HepG2 (cell line): ENCODE results near the gene SYT7. TPM values are rescaled to one million over a fixed set of nuclear protein-coding genes. Genes with fewer than 3 reads are reported as not detected.

Experiments used
- DMTF1 ChIP-seq: sonication (generic); formaldehyde crosslinking; IDR thresholded peaks from 2 replicates; pipeline ENCODE4 v1.4.0; 2020; ENCODE audit warnings: mild to moderate bottlenecking, missing genetic modification reagents
- HCFC1 ChIP-seq: fragments of 150-350 bp; IDR thresholded peaks from 2 replicates; pipeline ENCODE4 v1.6.1; 2014; ENCODE audit warnings: low read depth, low read length
- JUN ChIP-seq: sonication (generic); formaldehyde crosslinking; IDR thresholded peaks from 2 replicates; pipeline ENCODE4 v1.4.0; 2020; ENCODE audit warnings: mild to moderate bottlenecking, missing genetic modification reagents
- LRRFIP1 ChIP-seq: sonication (generic); formaldehyde crosslinking; conservative IDR thresholded peaks from 2 replicates; pipeline ENCODE4 v1.4.0; 2020; ENCODE audit warnings: missing genetic modification reagents
- MAFF ChIP-seq: IDR thresholded peaks from 2 replicates; pipeline ENCODE4 v1.6.1; 2011; ENCODE audit warnings: low read depth, low read length, improper control_type of control experiment
- MNT ChIP-seq: fragments of 450-650 bp; IDR thresholded peaks from 2 replicates; pipeline ENCODE4 v1.6.1; 2016
- MXI1 ChIP-seq: IDR thresholded peaks from 3 replicates; pipeline ENCODE4 v1.6.1; 2012; ENCODE audit warnings: low read depth, low read length, inconsistent platforms, borderline replicate concordance
- PITX1 ChIP-seq: sonication (generic); formaldehyde crosslinking; IDR thresholded peaks from 2 replicates; pipeline ENCODE4 v1.5.1; 2020; ENCODE audit warnings: mild to moderate bottlenecking, missing genetic modification reagents
- REXO4 ChIP-seq: sonication (generic); formaldehyde crosslinking; IDR thresholded peaks from 2 replicates; pipeline ENCODE4 v1.8.0; 2022; ENCODE audit warnings: missing genetic modification reagents, mild to moderate bottlenecking, borderline replicate concordance
- SP5 ChIP-seq: IDR thresholded peaks from 2 replicates; pipeline ENCODE4 v1.6.1; 2016; ENCODE audit warnings: low read depth, borderline replicate concordance
- SUZ12 ChIP-seq: fragments of 150-350 bp; IDR thresholded peaks from 2 replicates; pipeline ENCODE4 v1.6.1; 2014; ENCODE audit warnings: low read depth, low read length
- ZBTB14 ChIP-seq: sonication (generic); formaldehyde crosslinking; IDR thresholded peaks from 2 replicates; pipeline ENCODE4 v1.4.0; 2020; ENCODE audit warnings: missing genetic modification reagents
- ZBTB37 ChIP-seq: sonication (generic); formaldehyde crosslinking; IDR thresholded peaks from 2 replicates; pipeline ENCODE4 v1.4.0; 2020; ENCODE audit warnings: mild to moderate bottlenecking, missing genetic modification reagents
- ZBTB39 ChIP-seq: sonication (generic); formaldehyde crosslinking; IDR thresholded peaks from 2 replicates; pipeline ENCODE4 v1.5.0; 2020; ENCODE audit warnings: missing genetic modification reagents
- ZNF12 ChIP-seq: sonication (generic); formaldehyde crosslinking; IDR thresholded peaks from 2 replicates; pipeline ENCODE4 v1.5.0; 2020; ENCODE audit warnings: missing genetic modification reagents
- ZNF562 ChIP-seq: sonication (generic); formaldehyde crosslinking; IDR thresholded peaks from 2 replicates; pipeline ENCODE4 v1.8.0; 2022; ENCODE audit warnings: missing genetic modification reagents, borderline replicate concordance
- polyA plus RNA-seq, 8 experiments: library from polyadenylated mRNA; depleted of rRNA in 3 of 8; stranded (reverse) in 7 of 8; unstranded in 1 of 8; fragments of >200 nt; fragmentation: Illumina TruSeq in 4 of 8; extraction: Trizol in 4 of 8; gene quantifications; 2 replicates each; pipeline versions ENCODE4 v1.2.1 to v1.2.3, GENCODE V29; 2011 to 2016; ENCODE audit warnings: low read depth in 4 of 8, missing spikeins in 1 of 8, mixed read lengths in 1 of 8; ENCODE audit not compliant: insufficient read depth in 1 of 8
- total RNA-seq, 5 experiments: library from RNA; depleted of rRNA; stranded (reverse); fragments of >200 nt; fragmentation: Illumina TruSeq; extraction: Trizol; gene quantifications; 2 replicates each; pipeline ENCODE4 v1.2.3, GENCODE V29; 2016; ENCODE audit warnings: low read depth in 1 of 5

SYT7 gene
- total and polyA plus RNA-seq, 2 of the 13 experiments (the other 11 are each of a cell fraction or from before 2014, with no cell fraction given) = 1.4 to 4.4 TPM

- peak; percentile 80 for TF ChIP-seq ZBTB14 (CRISPR knock-in tag)
- no peak for TF ChIP-seq MNT
- no peak for TF ChIP-seq MAFF
- no peak for TF ChIP-seq ZNF12 (CRISPR knock-in tag)
- TF ChIP-seq SUZ12 = no peak
- TF ChIP-seq ZNF562 (CRISPR knock-in tag) = peak; percentile 53; the same call in 1 of the 2 replicates
- TF ChIP-seq SP5 (CRISPR knock-in tag) = no peak
- no peak for TF ChIP-seq LRRFIP1 (CRISPR knock-in tag)
- no peak for TF ChIP-seq PITX1 (CRISPR knock-in tag)
- no peak for TF ChIP-seq MXI1
- no peak for TF ChIP-seq HCFC1
- TF ChIP-seq DMTF1 (CRISPR knock-in tag) = no peak
- TF ChIP-seq ZBTB37 (CRISPR knock-in tag) = no peak
- no peak for TF ChIP-seq ZBTB39 (CRISPR knock-in tag)
- no peak for TF ChIP-seq JUN
- TF ChIP-seq REXO4 (CRISPR knock-in tag) = no peak
Observed at GRCh38 chr11:61509043-61510029, 71.5 kb downstream of the SYT7 start (continued).
